GOT3 (cell line): ENCODE data around the gene KCND3.

Source experiments
- DNase-seq: peaks from one replicate; lab custom pipeline; 2025; ENCODE audit warnings: mixed read lengths; lab: John Stamatoyannopoulos, UW

KCND3 gene

DNA sequence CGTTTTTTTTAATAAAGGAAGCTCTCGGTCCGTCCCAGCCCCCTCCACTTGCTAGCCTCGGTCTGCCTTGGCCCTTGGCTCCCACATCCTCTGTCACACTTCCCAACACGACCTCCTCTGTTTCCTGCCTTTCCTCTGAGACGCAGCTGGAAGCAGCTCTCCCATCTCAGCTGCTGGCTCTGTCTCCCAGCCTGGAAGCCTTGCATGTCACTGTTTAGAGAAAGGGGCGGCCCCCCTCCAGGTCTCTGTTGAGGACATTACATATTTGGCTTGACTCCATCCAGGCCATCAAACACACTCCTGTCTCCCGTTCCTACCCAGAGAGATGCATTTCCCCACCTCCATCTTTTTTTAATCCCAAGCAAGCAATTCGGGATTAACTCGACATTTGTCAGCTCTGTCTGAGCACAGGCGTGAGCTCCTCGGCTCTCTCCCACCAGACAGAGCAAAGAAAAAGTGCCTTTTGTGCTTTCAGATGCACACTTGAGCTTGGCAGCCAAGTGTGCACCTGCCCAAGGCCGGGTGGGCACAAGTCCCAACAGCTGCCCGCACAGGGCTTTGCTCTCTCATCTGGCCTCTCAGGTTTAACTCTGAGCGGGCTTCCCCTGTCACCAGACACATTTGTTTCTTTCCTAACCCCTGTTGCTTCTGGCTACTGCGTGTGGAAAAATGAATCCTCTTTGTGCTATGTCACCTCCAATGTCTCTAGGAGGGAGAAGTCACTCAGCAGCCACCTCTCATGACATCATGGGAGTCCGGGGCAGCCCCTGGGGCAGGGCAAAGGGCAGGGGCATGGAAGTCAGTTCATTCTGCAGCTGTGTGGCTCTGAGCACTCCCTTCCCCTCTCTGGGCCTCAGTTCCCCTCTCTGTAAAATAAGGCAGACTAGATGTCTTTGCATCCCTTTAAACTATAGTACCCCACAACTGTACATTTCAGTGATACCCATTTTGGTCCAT lies 108.3 kb downstream of the KCND3 start:
- no peak for DNase-seq

- DNase-seq = no peak
Observed at GRCh38 chr1:111879081-111879480, 110.4 kb downstream of the KCND3 start.

GRCh38 chr1:111878649-111879048 lies 110.8 kb downstream of the KCND3 start:
- DNase-seq = no peak

GRCh38 chr1:111878091-111878490 lies 111.4 kb downstream of the KCND3 start:
- DNase-seq = no peak

DNA sequence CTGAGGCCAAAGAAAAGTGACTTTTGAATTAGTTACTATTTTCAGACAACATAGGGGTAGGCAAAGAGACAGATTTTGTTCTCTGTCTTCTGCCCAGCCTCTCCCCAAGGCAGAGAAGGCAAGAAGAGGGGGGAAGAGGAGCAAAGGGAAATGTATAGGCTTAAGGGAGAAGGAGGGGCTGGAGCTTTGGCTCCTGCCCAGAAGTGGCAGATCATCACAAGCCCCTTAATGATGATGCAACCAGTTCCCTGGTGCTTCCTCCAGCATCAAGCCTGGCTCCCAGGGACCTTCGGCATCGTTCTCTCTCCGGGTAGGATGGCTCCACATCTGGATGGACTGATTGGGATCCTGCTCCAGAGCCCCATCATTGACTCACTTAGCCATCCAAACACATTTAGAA lies 112.8 kb downstream of the KCND3 start:
- DNase-seq = no peak

DNA sequence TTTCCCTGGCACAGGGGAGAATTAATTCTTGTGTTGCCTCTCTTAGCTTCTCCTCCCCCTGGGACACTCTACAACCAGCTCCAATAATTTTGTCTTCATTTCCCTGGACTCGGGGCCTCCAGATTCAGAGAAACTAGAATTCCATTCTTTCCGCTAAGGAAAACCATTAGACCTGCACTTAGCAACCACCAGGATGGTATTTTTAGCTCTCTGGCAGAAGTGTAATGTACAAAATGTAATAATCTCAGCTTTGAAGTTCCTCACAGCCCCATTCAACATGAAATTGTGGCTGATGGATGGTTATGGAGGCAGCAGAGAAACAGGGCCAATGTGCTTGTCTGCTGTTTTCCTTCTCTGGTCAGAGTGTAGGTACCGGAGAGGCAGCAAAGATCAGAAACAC lies 113.8 kb downstream of the KCND3 start:
- DNase-seq = no peak

- DNase-seq = no peak
Observed at GRCh38 chr1:111873460-111874030, 115.9 kb downstream of the KCND3 start.

DNA sequence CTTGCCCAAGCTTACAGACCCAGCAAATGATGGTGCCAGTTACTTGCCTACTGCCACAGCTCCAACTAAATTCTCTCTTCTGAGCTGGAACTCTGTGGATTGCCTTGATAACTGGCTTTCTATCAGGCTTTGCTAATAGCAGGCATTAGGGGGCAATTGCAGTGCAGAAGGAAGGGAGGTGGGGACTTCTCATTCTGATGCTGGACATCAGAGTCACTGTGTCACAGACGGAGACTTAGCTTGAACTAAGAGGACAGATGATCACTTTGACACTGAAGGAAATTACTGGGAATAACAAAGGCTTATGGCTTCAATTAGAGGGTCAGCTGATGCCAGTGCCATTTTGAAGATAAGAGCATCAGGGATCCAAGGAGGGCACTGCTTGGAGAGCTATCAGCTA lies 119.3 kb downstream of the KCND3 start:
- no peak for DNase-seq

DNA sequence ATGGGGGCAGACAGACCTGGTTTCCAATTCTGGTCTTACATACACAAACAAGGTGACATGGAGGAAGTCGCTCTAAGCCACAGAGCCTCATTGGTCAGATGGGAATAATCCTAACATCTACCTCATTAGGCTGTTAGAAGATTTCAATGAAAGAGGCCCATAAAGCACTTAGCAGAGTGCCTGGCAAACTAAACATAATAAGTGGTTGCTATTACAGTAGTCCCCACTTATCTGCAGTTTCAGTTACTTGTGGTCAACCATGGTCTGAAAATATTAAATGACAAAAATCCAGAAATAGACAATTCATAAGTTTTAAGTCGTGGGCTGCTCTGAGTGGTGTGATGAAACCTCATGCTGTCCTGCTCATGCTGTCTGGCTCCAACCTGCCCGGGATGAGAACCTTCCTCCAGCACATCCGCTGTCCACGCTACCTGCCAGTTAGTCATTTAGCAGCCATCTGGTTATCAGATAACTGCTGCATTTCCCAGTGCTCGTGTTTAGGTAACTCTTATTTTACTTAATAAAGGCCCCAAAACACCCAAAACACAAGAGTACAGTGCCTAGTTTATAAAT lies 121.5 kb downstream of the KCND3 start:
- DNase-seq = no peak

- no peak for DNase-seq
Observed at GRCh38 chr1:111864862-111865261, 124.6 kb downstream of the KCND3 start.

- DNase-seq = no peak
Observed at GRCh38 chr1:111863401-111863800, 126.1 kb downstream of the KCND3 start.

GRCh38 chr1:111862599-111862998 lies 126.9 kb downstream of the KCND3 start:
- no peak for DNase-seq

GRCh38 chr1:111861523-111861922 lies 127.9 kb downstream of the KCND3 start:
- DNase-seq = no peak

DNA sequence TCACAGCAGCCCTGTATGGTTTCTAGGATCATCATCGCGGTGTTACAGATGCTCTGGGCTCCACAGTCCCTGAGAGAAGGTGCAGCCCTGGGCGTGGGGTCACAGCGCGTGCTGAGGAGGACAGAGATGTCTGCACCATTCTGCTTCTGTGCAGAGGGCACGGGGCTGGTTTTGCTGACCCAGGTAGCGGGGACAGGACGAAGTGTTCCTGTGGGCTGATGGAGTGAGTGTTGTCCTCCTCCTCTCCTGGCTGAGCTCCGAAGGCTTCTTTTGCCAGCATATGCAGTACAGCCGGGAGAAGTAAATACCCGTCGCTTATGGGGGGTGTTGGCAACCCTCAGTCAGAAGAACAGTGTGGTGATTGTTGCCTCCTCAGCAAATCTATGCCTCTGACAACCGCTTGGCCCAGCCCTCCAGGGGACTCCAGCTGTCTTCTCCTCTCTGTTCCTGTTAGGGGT lies 132.2 kb downstream of the KCND3 start:
- DNase-seq = no peak

DNA sequence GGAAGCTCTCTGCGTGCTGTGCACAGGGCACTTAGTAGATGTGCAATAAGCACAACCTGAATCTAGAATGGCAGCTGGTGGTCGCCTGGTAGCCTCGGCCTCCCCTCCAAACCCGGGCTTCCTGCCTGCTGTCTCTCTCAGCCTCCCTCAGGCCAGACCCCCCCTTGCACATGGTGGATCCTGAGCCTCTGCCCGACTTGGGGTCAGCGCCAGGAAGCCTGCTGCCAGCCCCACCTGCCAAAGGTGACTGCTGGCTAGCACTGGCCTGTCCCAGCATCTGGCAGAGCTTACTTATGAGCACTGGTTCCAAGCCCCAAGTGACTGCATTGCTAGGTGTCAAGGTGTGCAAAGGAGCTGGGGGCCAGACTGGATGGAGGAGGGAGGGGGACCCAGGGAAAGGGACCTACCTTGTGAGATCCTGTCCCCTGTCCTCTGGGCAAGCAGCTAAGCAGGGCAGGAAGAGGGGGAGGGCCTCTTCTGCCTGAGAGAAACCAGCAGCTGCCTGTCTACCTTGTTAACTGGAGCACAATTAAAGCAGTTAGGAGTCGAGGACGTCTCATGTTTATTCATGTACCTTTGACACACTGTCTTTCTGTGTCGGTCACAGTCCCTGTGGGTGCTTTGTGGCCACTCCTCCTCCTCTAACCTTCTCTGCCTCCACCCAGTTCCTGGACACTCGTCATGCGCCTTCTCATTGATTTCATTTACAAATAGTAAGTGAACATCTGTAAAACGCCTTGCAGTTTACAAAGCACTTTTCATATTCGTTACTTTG lies 132.9 kb downstream of the KCND3 start:
- DNase-seq = no peak

DNA sequence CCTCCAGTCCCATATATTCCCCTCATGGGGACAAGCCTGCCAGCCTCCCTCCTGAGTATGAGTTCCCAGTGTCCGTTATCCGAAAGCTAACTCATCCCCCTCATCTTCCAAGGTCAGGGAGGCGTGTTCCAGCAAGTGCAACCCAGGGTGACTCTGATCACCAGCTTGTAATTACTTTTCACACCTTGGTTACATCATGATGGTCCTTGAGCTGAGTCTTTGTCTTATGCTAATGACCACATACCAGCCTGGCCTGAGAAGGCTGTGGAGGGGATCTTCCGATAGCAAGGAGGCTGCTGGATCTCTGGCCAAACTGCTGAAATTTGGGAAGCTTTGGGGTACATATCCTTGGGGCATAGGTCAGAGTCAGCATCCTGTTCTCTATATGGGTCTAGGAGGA lies 134.2 kb downstream of the KCND3 start:
- DNase-seq = no peak

DNA sequence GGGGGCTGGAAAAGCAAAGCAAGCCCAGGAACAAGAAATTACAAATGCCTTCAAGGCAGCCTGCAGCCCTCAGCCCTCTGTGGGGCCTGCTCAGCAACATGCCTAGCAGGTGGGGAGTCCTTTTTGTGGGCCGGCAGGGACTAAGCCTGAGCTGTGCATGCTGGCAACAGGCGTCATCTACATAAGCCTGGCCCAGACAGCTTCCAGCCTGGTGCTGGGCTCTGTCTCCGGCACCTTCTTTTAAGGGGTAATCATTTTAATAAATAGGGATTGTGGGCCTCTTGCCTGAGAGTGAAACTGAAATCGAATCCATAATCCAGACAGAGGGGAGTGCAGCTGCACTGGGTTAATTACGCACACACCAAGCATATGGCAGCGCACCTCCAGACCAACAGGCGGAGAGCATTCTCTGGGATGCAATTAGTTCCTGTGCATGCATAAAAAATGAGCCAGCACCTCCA lies 137.2 kb downstream of the KCND3 start:
- DNase-seq = no peak

DNA sequence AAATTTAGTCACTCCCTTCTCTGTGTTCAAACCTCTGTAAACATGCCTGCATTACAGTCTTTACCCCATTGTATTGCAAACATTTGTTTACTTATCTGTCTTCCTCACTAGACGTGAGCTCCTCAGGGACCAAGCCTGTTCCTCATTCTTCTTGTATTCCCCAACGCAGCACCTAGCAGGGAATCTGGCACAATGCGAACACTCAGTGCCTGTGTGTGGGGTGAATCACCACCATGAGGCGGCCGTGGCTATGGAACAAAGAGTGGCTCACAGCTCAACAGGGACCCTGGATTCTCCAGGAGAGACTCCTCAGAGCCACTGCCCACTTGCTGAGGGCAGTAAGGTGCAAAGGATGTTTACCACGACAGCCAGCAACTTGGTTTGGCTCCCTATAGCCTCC lies 137.9 kb downstream of the KCND3 start:
- DNase-seq = no peak

DNA sequence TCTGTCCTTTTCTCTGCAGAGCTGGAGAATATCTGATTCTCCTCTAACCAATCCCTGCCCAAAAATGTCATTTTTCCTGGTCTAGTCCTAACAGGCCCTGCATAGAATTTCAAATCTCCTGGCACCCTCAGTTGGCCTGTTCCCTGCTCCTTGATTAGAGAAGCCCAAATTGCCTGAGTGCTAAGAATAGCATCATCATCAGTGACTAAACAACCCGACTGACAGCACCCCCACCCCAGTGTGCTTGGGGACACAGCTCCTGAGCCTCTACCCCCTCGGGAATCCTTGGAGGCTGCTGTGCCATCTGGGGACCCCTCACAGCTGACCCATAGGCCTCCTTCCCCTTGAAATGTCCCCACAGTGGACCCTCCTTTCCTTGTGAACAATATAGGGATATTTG lies 139.4 kb downstream of the KCND3 start:
- DNase-seq = no peak

DNA sequence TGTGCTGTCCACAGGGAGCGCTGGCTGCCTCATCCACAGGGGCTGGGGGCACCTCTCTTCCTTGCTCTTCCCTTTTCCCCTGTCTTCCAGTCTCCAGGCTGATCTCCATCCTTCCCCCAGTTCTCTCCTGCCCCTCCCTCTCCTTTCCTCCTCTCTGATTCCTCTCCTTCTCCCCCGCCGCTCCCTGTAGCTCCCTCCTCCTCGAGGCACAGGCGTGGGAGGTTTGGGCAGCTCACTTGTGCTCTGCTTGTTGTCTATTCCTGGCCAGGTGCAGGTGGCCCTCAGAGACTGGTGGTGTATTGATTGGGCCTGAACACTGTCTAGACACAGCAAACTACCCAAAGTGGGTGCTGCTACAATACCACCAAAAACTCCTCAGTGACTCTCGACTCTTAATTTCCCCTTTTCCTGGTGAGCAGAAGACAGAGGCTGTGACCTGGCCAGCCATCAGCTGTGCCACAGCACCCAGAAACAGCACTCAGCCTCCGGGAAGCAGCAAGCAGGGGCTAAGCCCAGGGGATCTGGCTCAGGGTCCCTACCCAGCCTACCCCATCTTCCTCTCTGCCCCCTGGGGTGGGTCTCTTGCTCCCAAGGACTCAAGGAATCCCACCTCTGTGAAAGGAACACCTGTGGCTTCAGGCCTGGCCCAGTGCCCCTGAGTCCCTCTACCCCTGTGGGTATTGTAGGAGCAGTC lies 140.5 kb downstream of the KCND3 start:
- no peak for DNase-seq

GRCh38 chr1:111847466-111847865 lies 142.0 kb downstream of the KCND3 start:
- DNase-seq = no peak

DNA sequence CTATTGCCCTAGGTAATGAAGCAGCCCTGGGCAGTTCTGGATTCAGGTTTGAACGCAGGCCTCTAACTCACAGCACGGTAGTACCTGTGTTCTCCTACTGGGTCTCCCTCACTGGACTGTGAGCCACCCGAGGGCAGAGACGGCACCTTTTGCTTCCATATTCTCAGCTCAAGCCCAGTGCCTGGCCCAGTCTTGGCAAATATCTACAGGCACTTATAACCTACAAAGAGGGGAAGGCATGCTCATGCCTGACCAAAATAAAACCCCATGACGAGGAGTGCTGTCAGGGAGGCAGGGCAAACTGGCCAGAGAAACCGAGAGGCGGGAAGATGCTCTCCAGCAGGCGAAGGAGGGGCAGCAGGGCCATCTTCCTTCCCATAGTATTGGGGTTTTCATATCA lies 142.6 kb downstream of the KCND3 start:
- no peak for DNase-seq
